Endothelial cell of umbilical vein (primary cell): ENCODE results near the gene KCNMA1. TPM values are rescaled to one million over a fixed set of nuclear protein-coding genes. Genes with fewer than 3 reads are reported as not detected.

Source experiments
- BruUV-seq: library from RNA; stranded (reverse); fragments of 400-500 nt; replicated peaks from 2 replicates; lab custom pipeline; 2021; lab: Mats Ljungman, UMichigan
- CTCF ChIA-PET: fragments of 300-600, 350-600 bp; sonication (Branson Sonifier 250); formaldehyde crosslinking; loops from one replicate; lab custom pipeline; 2021; ENCODE audit warnings: antibody characterized with exemption, inconsistent platforms; lab: Charles Lee
- POLR2A ChIA-PET: fragments of 300-600, 350-600 bp; sonication (Branson Sonifier 250); formaldehyde crosslinking; loops from one replicate; lab custom pipeline; 2021; ENCODE audit warnings: antibody characterized with exemption, inconsistent platforms; lab: Charles Lee
- DNase-seq: peaks from one replicate; pipeline ENCODE4 v3.0.0-alpha.2; 2011; ENCODE audit warnings: low read depth, low spot score
- FAIRE-seq: peaks from 2 replicates; lab custom pipeline; 2011; peaks lifted over from hg19 to GRCh38; lab: Jason Lieb, UNC
- H2AFZ ChIP-seq: 2 replicates; pipeline ENCODE4 v1.6.0; 2012; ENCODE audit warnings: low read depth, low read length, control low read depth, inconsistent platforms
- H3K27ac ChIP-seq: 2 replicates; pipeline ENCODE4 v1.5.1; 2011; ENCODE audit warnings: low read depth, mild to moderate bottlenecking, control low read depth, low read length, moderate library complexity; ENCODE audit not compliant: insufficient read depth
- H3K27me3 ChIP-seq, 2 experiments: 2 replicates each; pipeline versions ENCODE4 v1.6.0 to v1.6.1; 2011; ENCODE audit warnings: low read length in 2 of 2, mixed read lengths in 1 of 2; ENCODE audit not compliant: control insufficient read depth in 2 of 2, insufficient read depth in 2 of 2
- H3K36me3 ChIP-seq, 2 experiments: 2 replicates in 1 of 2; 3 replicates in 1 of 2; pipeline ENCODE4 v1.5.1; 2011; ENCODE audit warnings: low read length in 2 of 2, mild to moderate bottlenecking in 1 of 2, moderate library complexity in 1 of 2; ENCODE audit not compliant: control insufficient read depth in 2 of 2, insufficient read depth in 2 of 2; ENCODE audit errors: extremely low read depth in 1 of 2
- H3K4me1 ChIP-seq: 3 replicates; pipeline ENCODE4 v1.5.1; 2011; ENCODE audit warnings: mild to moderate bottlenecking, low read length; ENCODE audit not compliant: control insufficient read depth, insufficient read depth; ENCODE audit errors: extremely low read depth
- H3K4me2 ChIP-seq: 2 replicates; pipeline ENCODE4 v1.6.1; 2011; ENCODE audit warnings: low read length, control low read depth, mixed read lengths; ENCODE audit not compliant: insufficient read depth
- H3K4me3 ChIP-seq, 3 experiments: fragments of 200-600 bp in 1 of 3; sonication (generic), shearing (Covaris generic) in 1 of 3; replicated peaks in 1 of 3; 2 replicates each; pipeline ENCODE4 v1.5.1; 2011 to 2016; ENCODE audit warnings: control low read depth in 3 of 3, low read length in 3 of 3, mild to moderate bottlenecking in 2 of 3, inconsistent platforms in 1 of 3, low read depth in 1 of 3, moderate library complexity in 1 of 3; ENCODE audit not compliant: insufficient read depth in 1 of 3
- H3K79me2 ChIP-seq: 2 replicates; pipeline ENCODE4 v1.6.0; 2012; ENCODE audit warnings: low read length, inconsistent platforms; ENCODE audit not compliant: control insufficient read depth, insufficient read depth
- H3K9ac ChIP-seq: replicated peaks from 2 replicates; pipeline ENCODE3; 2011; ENCODE audit warnings: low read length, control low read depth; ENCODE audit not compliant: insufficient read depth; ENCODE audit errors: extremely low read depth
- H3K9me1 ChIP-seq: replicated peaks from 3 replicates; pipeline ENCODE4 v1.6.0; 2011; ENCODE audit warnings: mild to moderate bottlenecking, low read length; ENCODE audit not compliant: control insufficient read depth, insufficient read depth; ENCODE audit errors: extremely low read depth
- H3K9me3 ChIP-seq: replicated peaks from 2 replicates; pipeline ENCODE4 v1.5.1; 2012; ENCODE audit warnings: low read length, inconsistent platforms; ENCODE audit not compliant: control insufficient read depth, insufficient read depth
- H4K20me1 ChIP-seq: replicated peaks from 2 replicates; pipeline ENCODE3; 2011; ENCODE audit warnings: mild to moderate bottlenecking, low read length; ENCODE audit not compliant: control insufficient read depth, insufficient read depth; ENCODE audit errors: extremely low read depth
- CTCF ChIP-seq, 2 donors: IDR thresholded peaks; 1 replicate in 1 of 2; 2 replicates in 1 of 2; pipeline ENCODE4 v1.5.1; 2011; ENCODE audit warnings: low read length in 2 of 2, mild to moderate bottlenecking in 2 of 2, moderate library complexity in 2 of 2, control low read depth in 1 of 2, inconsistent platforms in 1 of 2, low read depth in 1 of 2; ENCODE audit not compliant: insufficient read depth in 1 of 2; ENCODE audit errors: extremely low read depth in 1 of 2
- EZH2 ChIP-seq: IDR thresholded peaks from 2 replicates; pipeline ENCODE4 v1.6.1; 2012; ENCODE audit warnings: borderline replicate concordance, low read depth, mild to moderate bottlenecking, moderate library complexity, low read length, inconsistent platforms; ENCODE audit not compliant: severe bottlenecking
- FOS ChIP-seq: IDR thresholded peaks from 2 replicates; pipeline ENCODE4 v1.6.1; 2011; ENCODE audit warnings: mild to moderate bottlenecking, low read length, moderate library complexity, borderline replicate concordance; ENCODE audit not compliant: insufficient read depth
- GATA2 ChIP-seq: IDR thresholded peaks from 2 replicates; pipeline ENCODE4 v1.7.0; 2011; ENCODE audit warnings: low read depth, mild to moderate bottlenecking, moderate library complexity, mixed read lengths, low read length; ENCODE audit not compliant: insufficient read length, insufficient read depth
- JUN ChIP-seq: IDR thresholded peaks from 2 replicates; pipeline ENCODE4 v1.6.1; 2011; ENCODE audit warnings: borderline replicate concordance, low read depth; ENCODE audit not compliant: insufficient read length, insufficient read depth
- MAX ChIP-seq: IDR thresholded peaks from 2 replicates; pipeline ENCODE4 v1.6.1; 2011; ENCODE audit not compliant: insufficient read depth, insufficient read length
- MYC ChIP-seq: IDR thresholded peaks from one replicate; pipeline ENCODE4 v1.6.1; 2011; ENCODE audit warnings: mild to moderate bottlenecking, low read depth, low read length
- POLR2A ChIP-seq: IDR thresholded peaks from 2 replicates; pipeline ENCODE4 v1.6.1; 2012; ENCODE audit warnings: low read depth, mild to moderate bottlenecking, control low read depth, low read length
- POLR2AphosphoS5 ChIP-seq: IDR thresholded peaks from 2 replicates; pipeline ENCODE4 v1.6.1; 2012; ENCODE audit warnings: low read depth, mild to moderate bottlenecking, control low read depth, low read length, moderate library complexity; ENCODE audit not compliant: insufficient read depth
- dilution Hi-C: fragments of 300-500 bp; cut with MboI; formaldehyde crosslinking; loops from one replicate; pipeline ENCODE4 v1.15.0; 2019; ENCODE audit warnings: low sequenced_read_pairs; ENCODE audit not compliant: extremely low pct_ligation_motif_present
- intact Hi-C: fragments of 100-400 bp; cut with micrococcal nuclease; formaldehyde crosslinking; loops from one replicate; pipeline ENCODE4 v1.10.0; 2022
- polyA plus RNA-seq, 4 experiments: library from polyadenylated mRNA; depleted of rRNA in 3 of 4; stranded (reverse) in 3 of 4; unstranded in 1 of 4; fragments of >200 nt; gene quantifications; 2 replicates each; pipeline versions ENCODE4 v1.2.1 to v1.2.3, GENCODE V29; 2011 to 2012; ENCODE audit warnings: missing spikeins in 1 of 4
- total RNA-seq: library from RNA; stranded (reverse); gene quantifications from 2 replicates; pipeline ENCODE4 v1.2.3, GENCODE V29; 2021

KCNMA1 gene
- total and polyA plus RNA-seq, 2 donors (not counting 3 experiments of a cell fraction or from before 2014, with no cell fraction given): 0.10 to 0.82 TPM

GRCh38 chr10:77001206-77001605, 636.4 kb downstream of the KCNMA1 start:
- H3K9ac ChIP-seq: no peak overlapping the region
- H3K27ac ChIP-seq: no peak overlapping the region
- no peaks in the 10 kb centered on the region for H3K9me3 ChIP-seq
- dilution Hi-C loops (no loop called here), intact Hi-C loops (no loop called here)
- H3K36me3 ChIP-seq: no peaks in the 10 kb centered on the region
- no peaks in the 10 kb centered on the region for H3K4me1 ChIP-seq
- BruUV-seq: no TSS peak
- TF ChIP-seq EZH2 (no peak), GATA2 (no peak), MYC (no peak), JUN (no peak), CTCF (IDR thresholded peaks at IDR 0.05; ENCODE audit: extremely low read depth in 1 of 2, insufficient read depth in 1 of 2, low read depth in 1 of 2, low read length in 2 of 2) (no peak), POLR2AphosphoS5 (no peak), MAX (no peak), POLR2A (no peak), FOS (no peak)
- H4K20me1 ChIP-seq: no peaks in the 10 kb centered on the region
- CTCF ChIA-PET: interaction anchor here (1.4 to 1.5 kb wide), 2 partner anchors 8 to 18 kb away, joined by 3 read pairs; no protein-coding TSS in a partner anchor
- POLR2A ChIA-PET: no interaction called here
- H3K27me3 ChIP-seq: peaks cover 4 to 5% of the 10 kb centered on the region in 2 experiments
- H3K79me2 ChIP-seq: no peaks in the 10 kb centered on the region
- DNase-seq (no peak), FAIRE-seq (no peak)
- no peak overlapping the region for H3K4me2 ChIP-seq
- H3K9me1 ChIP-seq: no peaks in the 10 kb centered on the region
- H3K4me3 ChIP-seq: no peak overlapping the region
- H2AFZ ChIP-seq: no peak overlapping the region
